Head of caudate nucleus (tissue), 42 donors: ENCODE measurements around the gene MAP6D1.
A peak's percentile ranks its signal among the peaks of the same experiment; 100 is the strongest.

ENCODE experiments used
- DNase-seq, 42 donors: peaks; one replicate each; pipeline versions ENCODE4 v3.0.0 to v3.0.0-alpha.2; 2020 to 2021; ENCODE audit warnings: mixed read lengths in 7 of 42
- intact Hi-C: fragments of 100-400 bp; cut with DNase I; formaldehyde crosslinking; loops from one replicate; pipeline ENCODE4 v1.15.0; 2022

Gene MAP6D1

GRCh38 chr3:183825456-183826161, at the start of gene MAP6D1:
MAP6D1 (minus strand) TSS chr3:183825577; CDS start chr3:183825547, 30 bp downstream.
- peak; percentile 58 to 93 (median 82) for DNase-seq
- intact Hi-C loops = loop anchor here (2.0 kb wide), 1 partner anchor 59 kb away; the partner anchor contains the start of gene PARL

- intact Hi-C loops = no loop called here
- DNase-seq = peak in 1 of 42 donors; percentile 7
Measured at GRCh38 chr3:183873914-183874313, 48.5 kb upstream of the MAP6D1 start.

GRCh38 chr3:183871541-183871940, 46.2 kb upstream of the MAP6D1 start:
- intact Hi-C loops = no loop called here
- DNase-seq = peak in 1 of 42 donors; percentile 8

GRCh38 chr3:183870563-183870962, 45.2 kb upstream of the MAP6D1 start:
- DNase-seq = peak in 1 of 42 donors; percentile 9
- intact Hi-C loops = no loop called here

GRCh38 chr3:183868796-183869195, 43.4 kb upstream of the MAP6D1 start:
- intact Hi-C loops = no loop called here

GRCh38 chr3:183862610-183863009, 37.2 kb upstream of the MAP6D1 start:
- DNase-seq = no peak
- intact Hi-C loops = no loop called here

More at GRCh38 chr3:183868796-183869195, 43.4 kb upstream of the MAP6D1 start:
- no peak for DNase-seq

GRCh38 chr3:183857863-183858262, 32.5 kb upstream of the MAP6D1 start:
- intact Hi-C loops = no loop called here

GRCh38 chr3:183854318-183855035, 29.1 kb upstream of the MAP6D1 start:
- no peak for DNase-seq

More at GRCh38 chr3:183857863-183858262, 32.5 kb upstream of the MAP6D1 start:
- no peak for DNase-seq

GRCh38 chr3:183845608-183846288, 20.4 kb upstream of the MAP6D1 start:
- no peak for DNase-seq

More at GRCh38 chr3:183854318-183855035, 29.1 kb upstream of the MAP6D1 start:
- intact Hi-C loops = no loop called here

GRCh38 chr3:183845090-183845489, 19.7 kb upstream of the MAP6D1 start:
- intact Hi-C loops = no loop called here
- no peak for DNase-seq

More at GRCh38 chr3:183845608-183846288, 20.4 kb upstream of the MAP6D1 start:
- intact Hi-C loops = no loop called here

GRCh38 chr3:183844606-183845005, 19.2 kb upstream of the MAP6D1 start:
- no peak for DNase-seq
- intact Hi-C loops = no loop called here

GRCh38 chr3:183839751-183840150, 14.4 kb upstream of the MAP6D1 start:
- intact Hi-C loops = no loop called here
- DNase-seq = no peak

- no peak for DNase-seq
- intact Hi-C loops = no loop called here
Measured at GRCh38 chr3:183837894-183838293, 12.5 kb upstream of the MAP6D1 start.

GRCh38 chr3:183837390-183837789, 12.0 kb upstream of the MAP6D1 start:
- DNase-seq = no peak
- intact Hi-C loops = no loop called here

- intact Hi-C loops = no loop called here
- DNase-seq = peak in 1 of 42 donors; percentile 21
Measured at GRCh38 chr3:183833516-183833915, 8.1 kb upstream of the MAP6D1 start.

GRCh38 chr3:183830187-183830586, 4.8 kb upstream of the MAP6D1 start:
- intact Hi-C loops = no loop called here
- peak in 2 of 42 donors; percentile 29 to 39 for DNase-seq

- peak in 1 of 42 donors; percentile 27 for DNase-seq
- intact Hi-C loops = no loop called here
Measured at GRCh38 chr3:183829466-183829865, 4.1 kb upstream of the MAP6D1 start.

- DNase-seq = peak in 1 of 42 donors; percentile 9
- intact Hi-C loops = no loop called here
Measured at GRCh38 chr3:183828538-183828870, 3.1 kb upstream of the MAP6D1 start.

GRCh38 chr3:183827809-183828537, 2.6 kb upstream of the MAP6D1 start:
- intact Hi-C loops = loop anchor here (2.0 kb wide), 1 partner anchor 57 kb away; the partner anchor contains the start of gene PARL
- peak in 2 of 42 donors; percentile 26 to 39 for DNase-seq
